SK-N-SH (cell line): ENCODE measurements around the gene NSL1. TPM values are rescaled to one million over a fixed set of nuclear protein-coding genes. Genes with fewer than 3 reads are reported as not detected.

ENCODE experiments used
- CTCF ChIA-PET: fragments of 300-600, 350-600 bp; formaldehyde crosslinking; extraction: SDS; loops from one replicate; lab custom pipeline; 2021; lab: Yijun Ruan, JAX
- POLR2A ChIA-PET: fragments of 350-600 bp; sonication (Branson Sonifier 250); formaldehyde crosslinking; extraction: SDS; loops from one replicate; lab custom pipeline; 2020; ENCODE audit warnings: antibody characterized with exemption, inconsistent platforms; lab: Yijun Ruan, JAX
- DNase-seq: peaks from one replicate; pipeline ENCODE4 v3.0.0; 2012
- H2AFZ ChIP-seq: fragments of 200-600 bp; sonication (generic); 2 replicates; pipeline ENCODE4 v1.8.1; 2016; ENCODE audit warnings: antibody characterized with exemption, mild to moderate bottlenecking, low read depth
- H3F3A ChIP-seq: fragments of 200-600 bp; sonication (generic); replicated peaks from 2 replicates; pipeline ENCODE3; 2016; ENCODE audit warnings: antibody characterized with exemption, mild to moderate bottlenecking; ENCODE audit not compliant: insufficient read depth
- H3K27ac ChIP-seq, 2 experiments: fragments of 200-500 bp in 1 of 2; fragments of 200-600 bp in 1 of 2; sonication (Bioruptor generic) in 1 of 2; sonication (generic), shearing (Covaris generic) in 1 of 2; 2 replicates each; pipeline versions ENCODE4 v1.5.1 to v1.6.1; 2014 to 2016; ENCODE audit warnings: low read depth in 2 of 2, inconsistent platforms in 1 of 2, low read length in 1 of 2, mild to moderate bottlenecking in 1 of 2, mixed read lengths in 1 of 2
- H3K27me3 ChIP-seq: fragments of 200-600 bp; sonication (generic), shearing (Covaris generic); 2 replicates; pipeline ENCODE4 v1.6.1; 2016; ENCODE audit warnings: mixed run types; ENCODE audit not compliant: insufficient read depth
- H3K36me3 ChIP-seq, 2 experiments: fragments of 200-500 bp in 1 of 2; fragments of 200-600 bp in 1 of 2; sonication (Bioruptor generic) in 1 of 2; sonication (generic) in 1 of 2; replicated peaks in 1 of 2; 2 replicates each; pipeline versions ENCODE3 to v1.5.1; 2014 to 2016; ENCODE audit warnings: low read length in 1 of 2, mild to moderate bottlenecking in 1 of 2; ENCODE audit not compliant: insufficient read depth in 2 of 2, control insufficient read depth in 1 of 2
- H3K4me1 ChIP-seq, 2 experiments: fragments of 200-500 bp in 1 of 2; fragments of 200-600 bp in 1 of 2; sonication (Bioruptor generic) in 1 of 2; sonication (generic), shearing (Covaris generic) in 1 of 2; 2 replicates each; pipeline versions ENCODE4 v1.5.1 to v1.6.1; 2014 to 2016; ENCODE audit warnings: low read depth in 1 of 2, low read length in 1 of 2, mixed run types in 1 of 2; ENCODE audit not compliant: insufficient read depth in 2 of 2, control insufficient read depth in 1 of 2
- H3K4me2 ChIP-seq: fragments of 200-600 bp; sonication (generic), shearing (Covaris generic); 2 replicates; pipeline ENCODE4 v1.6.1; 2017; ENCODE audit warnings: mixed run types
- H3K4me3 ChIP-seq, 2 experiments: fragments of 200-500 bp in 1 of 2; fragments of 200-600 bp in 1 of 2; sonication (Bioruptor generic) in 1 of 2; sonication (generic), shearing (Covaris generic) in 1 of 2; 2 replicates each; pipeline versions ENCODE4 v1.5.1 to v1.8.1; 2014 to 2016; ENCODE audit warnings: low read depth in 2 of 2, inconsistent platforms in 1 of 2, low read length in 1 of 2, mild to moderate bottlenecking in 1 of 2, mixed read lengths in 1 of 2, moderate library complexity in 1 of 2
- H3K79me2 ChIP-seq: fragments of 200-600 bp; sonication (generic); 2 replicates; pipeline ENCODE4 v1.8.1; 2017; ENCODE audit warnings: mild to moderate bottlenecking; ENCODE audit not compliant: insufficient read depth
- H3K9ac ChIP-seq: fragments of 200-600 bp; sonication (generic); 2 replicates; pipeline ENCODE4 v1.6.1; 2017; ENCODE audit warnings: mixed run types
- H3K9me2 ChIP-seq: fragments of 200-600 bp; sonication (generic); 2 replicates; pipeline ENCODE4 v1.6.1; 2017; ENCODE audit warnings: mixed run types
- H3K9me3 ChIP-seq: fragments of 200-600 bp; sonication (generic); 2 replicates; pipeline ENCODE4 v1.6.1; 2017; ENCODE audit warnings: mixed run types, mild to moderate bottlenecking, moderate library complexity
- H4K20me1 ChIP-seq: fragments of 200-600 bp; sonication (generic); 2 replicates; pipeline ENCODE4 v1.6.1; 2017; ENCODE audit warnings: mild to moderate bottlenecking, mixed run types; ENCODE audit not compliant: insufficient read depth
- CHD2 ChIP-seq: fragments of 150-350 bp; IDR thresholded peaks from 2 replicates; pipeline ENCODE4 v1.6.1; 2018; ENCODE audit warnings: low read length; ENCODE audit not compliant: partially characterized antibody
- ELF1 ChIP-seq: IDR thresholded peaks from 2 replicates; pipeline ENCODE4 v1.4.0; 2012
- EZH2phosphoT487 ChIP-seq: fragments of 200-600 bp; sonication (generic); IDR thresholded peaks from 2 replicates; pipeline ENCODE4 v1.6.1; 2017; ENCODE audit warnings: low read depth, mixed run types, mild to moderate bottlenecking, antibody characterized with exemption, moderate library complexity, borderline replicate concordance
- FOSL2 ChIP-seq: IDR thresholded peaks from 2 replicates; pipeline ENCODE4 v1.4.0; 2012; ENCODE audit warnings: low read depth, mild to moderate bottlenecking, moderate library complexity, borderline replicate concordance
- FOXM1 ChIP-seq: IDR thresholded peaks from 2 replicates; pipeline ENCODE4 v1.4.0; 2012; ENCODE audit warnings: low read depth, mild to moderate bottlenecking
- GABPA ChIP-seq: IDR thresholded peaks from 2 replicates; pipeline ENCODE4 v1.4.0; 2012; ENCODE audit warnings: low read depth, mild to moderate bottlenecking
- NFIC ChIP-seq: IDR thresholded peaks from 2 replicates; pipeline ENCODE4 v1.4.0; 2012; ENCODE audit warnings: borderline replicate concordance
- NRF1 ChIP-seq: IDR thresholded peaks from 2 replicates; pipeline ENCODE4 v1.6.1; 2012; ENCODE audit warnings: low read depth, mild to moderate bottlenecking, low read length
- PBX3 ChIP-seq: IDR thresholded peaks from 2 replicates; pipeline ENCODE4; 2012
- POLR2AphosphoS5 ChIP-seq: IDR thresholded peaks from 2 replicates; pipeline ENCODE4 v1.6.1; 2012; ENCODE audit warnings: low read depth, low read length
- RAD21 ChIP-seq: IDR thresholded peaks from 2 replicates; pipeline ENCODE4 v1.6.1; 2012; ENCODE audit warnings: mild to moderate bottlenecking, low read length
- REST ChIP-seq: IDR thresholded peaks from 2 replicates; pipeline ENCODE4 v1.6.1; 2012; ENCODE audit warnings: mild to moderate bottlenecking, low read depth, low read length, moderate library complexity
- RXRA ChIP-seq: IDR thresholded peaks from 2 replicates; pipeline ENCODE4 v1.4.0; 2012; ENCODE audit warnings: low read depth, mild to moderate bottlenecking, borderline replicate concordance
- SIN3A ChIP-seq: IDR thresholded peaks from 2 replicates; pipeline ENCODE4 v1.6.1; 2012; ENCODE audit warnings: low read depth, mild to moderate bottlenecking, low read length, moderate library complexity, borderline replicate concordance
- TAF1 ChIP-seq: IDR thresholded peaks from 2 replicates; pipeline ENCODE4 v1.6.1; 2012; ENCODE audit warnings: low read depth, mild to moderate bottlenecking, low read length, moderate library complexity, borderline replicate concordance
- TEAD4 ChIP-seq: IDR thresholded peaks from 2 replicates; pipeline ENCODE4 v1.4.0; 2012; ENCODE audit warnings: mild to moderate bottlenecking, borderline replicate concordance; ENCODE audit not compliant: insufficient read depth
- YY1 ChIP-seq: IDR thresholded peaks from 2 replicates; pipeline ENCODE4 v1.4.0; 2012; ENCODE audit warnings: low read depth, mild to moderate bottlenecking
- ZBTB33 ChIP-seq: IDR thresholded peaks from 2 replicates; pipeline ENCODE4 v1.4.0; 2012; ENCODE audit warnings: low read depth, borderline replicate concordance
- WGBS: methylation state at CpG from one replicate; pipeline ENCODE4 v1.1.6; 2017; ENCODE audit warnings: low lambda C conversion rate; 5-methylcytosine and 5-hydroxymethylcytosine counted together
- polyA plus RNA-seq, 3 experiments: library from polyadenylated mRNA; depleted of rRNA; stranded (reverse); fragments of >200 nt; gene quantifications; 2 replicates each; pipeline ENCODE4 v1.2.3, GENCODE V29; 2012

The NSL1 gene
- polyA plus RNA-seq, 1 of the 3 experiments (the other 2 are of a cell fraction) = 22.5 TPM

- Histone ChIP-seq H3K4me2 (no peak overlapping the region), H3K4me1 (no peaks in the 10 kb centered on the region), H3K36me3 (no peaks in the 10 kb centered on the region), H2AFZ (no peak overlapping the region), H3F3A (peaks cover 6% of the 10 kb centered on the region), H4K20me1 (no peaks in the 10 kb centered on the region), H3K9me2 (no peaks in the 10 kb centered on the region), H3K79me2 (no peaks in the 10 kb centered on the region), H3K9ac (no peak overlapping the region), H3K9me3 (no peaks in the 10 kb centered on the region), H3K4me3 (no peak overlapping the region), H3K27me3 (no peaks in the 10 kb centered on the region; the same call in 1 of the 2 replicates), H3K27ac (no peak overlapping the region)
- 75% methylated on average over 7 of the region's 7 CpGs for WGBS
- TF ChIP-seq ZBTB33 = no peak
- TF ChIP-seq NFIC = no peak
- no peak for TF ChIP-seq EZH2phosphoT487
- TF ChIP-seq NRF1 = no peak
- CTCF ChIA-PET = interaction anchor here (0.9 to 1.6 kb wide), 5 partner anchors 10 to 232 kb away, joined by 3 to 4 read pairs (median 3); no protein-coding TSS in a partner anchor
- POLR2A ChIA-PET = no interaction called here
- no peak for DNase-seq
Measured at GRCh38 chr1:212688341-212689047, 103.1 kb downstream of the NSL1 start.

- no peak overlapping the region for H3K9ac ChIP-seq
- no peak overlapping the region for H3K4me2 ChIP-seq
- H3K4me1 ChIP-seq = no peaks in the 10 kb centered on the region
- 65% methylated on average over 2 of the region's 2 CpGs for WGBS
- H3F3A ChIP-seq = peaks cover 1% of the 10 kb centered on the region
- H4K20me1 ChIP-seq = no peaks in the 10 kb centered on the region
- no peaks in the 10 kb centered on the region for H3K9me2 ChIP-seq
- H3K4me3 ChIP-seq = no peak overlapping the region
- ChIA-PET CTCF (interaction anchor here (1.1 to 1.6 kb wide), 3 partner anchors 9 to 57 kb away, joined by 3 to 4 read pairs (median 3); no protein-coding TSS in a partner anchor), POLR2A (no interaction called here)
- H3K36me3 ChIP-seq = no peaks in the 10 kb centered on the region
- no peak overlapping the region for H3K27ac ChIP-seq
- H3K9me3 ChIP-seq = no peaks in the 10 kb centered on the region
- DNase-seq = no peak
- no peaks in the 10 kb centered on the region; the same call in 1 of the 2 replicates for H3K27me3 ChIP-seq
- no peaks in the 10 kb centered on the region for H3K79me2 ChIP-seq
- H2AFZ ChIP-seq = no peak overlapping the region
- no peak for TF ChIP-seq NFIC
- no peak for TF ChIP-seq TAF1
- TF ChIP-seq SIN3A = no peak
- no peak for TF ChIP-seq FOXM1
- TF ChIP-seq POLR2AphosphoS5 = no peak
- TF ChIP-seq EZH2phosphoT487 = no peak
- no peak for TF ChIP-seq ELF1
- no peak for TF ChIP-seq GABPA
- no peak for TF ChIP-seq ZBTB33
- no peak for TF ChIP-seq TEAD4
- no peak for TF ChIP-seq RXRA
- no peak for TF ChIP-seq FOSL2
- TF ChIP-seq CHD2 = no peak
- no peak for TF ChIP-seq PBX3
- TF ChIP-seq YY1 = no peak
- no peak for TF ChIP-seq RAD21
- TF ChIP-seq REST = no peak
Measured at GRCh38 chr1:212687811-212688210, 103.8 kb downstream of the NSL1 start.
